H1 (cell line): ENCODE measurements around the gene LMO2. TPM values are rescaled to one million over a fixed set of nuclear protein-coding genes. Genes with fewer than 3 reads are reported as not detected.

Experiments
- BACH1 ChIP-seq: IDR thresholded peaks from 2 replicates; pipeline ENCODE4 v1.6.1; 2012; ENCODE audit warnings: low read length, improper control_type of control experiment
- CBX5 ChIP-seq: fragments of 300-800, 300-1000 bp; sonication (generic); IDR thresholded peaks from 2 replicates; pipeline ENCODE4 v1.7.1; 2016; ENCODE audit warnings: antibody characterized with exemption, low read length, low read depth
- HDAC2 ChIP-seq, 2 experiments: fragments of 300-600 bp in 1 of 2; sonication (generic) in 1 of 2; IDR thresholded peaks; 2 replicates each; pipeline ENCODE4 v1.6.1; 2011 to 2012; ENCODE audit warnings: low read depth in 2 of 2, low read length in 2 of 2, mild to moderate bottlenecking in 2 of 2, moderate library complexity in 2 of 2, borderline replicate concordance in 1 of 2, inconsistent platforms in 1 of 2
- JUND ChIP-seq: IDR thresholded peaks from 2 replicates; pipeline ENCODE4 v1.6.1; 2011; ENCODE audit warnings: mild to moderate bottlenecking, improper control_type of control experiment, low read length
- PHF8 ChIP-seq: fragments of 200-600 bp; sonication (generic); conservative IDR thresholded peaks from 2 replicates; pipeline ENCODE4 v1.7.1; 2012; ENCODE audit warnings: low read depth, mild to moderate bottlenecking, inconsistent platforms, low read length, moderate library complexity
- SIN3A ChIP-seq, 2 experiments: IDR thresholded peaks in 1 of 2; conservative IDR thresholded peaks in 1 of 2; 2 replicates each; pipeline ENCODE4 v1.6.1; 2011 to 2012; ENCODE audit warnings: low read length in 2 of 2, improper control_type of control experiment in 1 of 2, low read depth in 1 of 2, mild to moderate bottlenecking in 1 of 2
- TBP ChIP-seq: IDR thresholded peaks from 2 replicates; pipeline ENCODE4 v1.6.1; 2011; ENCODE audit warnings: low read depth, low read length, improper control_type of control experiment
- polyA plus RNA-seq, 7 experiments: library from polyadenylated mRNA; depleted of rRNA in 3 of 7; stranded (reverse) in 5 of 7; unstranded in 2 of 7; fragments of >200 nt in 5 of 7; fragments of 200-250 nt in 2 of 7; gene quantifications; 1 replicate in 5 of 7; 2 replicates in 1 of 7; 4 replicates in 1 of 7; pipeline versions ENCODE4 v1.2.1 to v1.2.3, GENCODE V29; 2011 to 2013; ENCODE audit warnings: missing spikeins in 2 of 7, mixed read lengths in 2 of 7
- total RNA-seq: library from RNA; stranded (reverse); fragmentation: NEBNext Ultra II Directional; extraction: Animal tissue kit (Norgen Biotek cat#: 25700); gene quantifications from 2 replicates; pipeline ENCODE4 v1.2.1, GENCODE V29; 2021

The LMO2 gene
- total and polyA plus RNA-seq, 2 of the 8 experiments (the other 6 are each of a cell fraction or from before 2014, with no cell fraction given) = 1.6 to 2.7 TPM

- TF ChIP-seq HDAC2 (IDR thresholded peaks at IDR 0.05; ENCODE audit: borderline replicate concordance in 1 of 2, low read depth in 2 of 2, low read length in 2 of 2) (no peak), PHF8 (no peak), CBX5 (no peak), SIN3A (conservative IDR thresholded peaks at IDR 0.05 in 1 of 2, IDR thresholded peaks at IDR 0.05 in 1 of 2; ENCODE audit: low read depth in 1 of 2, low read length in 2 of 2) (no peak), BACH1 (no peak), TBP (no peak), JUND (no peak)
Observed at GRCh38 chr11:33843018-33843417, 48.9 kb downstream of the LMO2 start (continued).
